ENCODE data around the gene OXA1L. TPM values are rescaled to one million over a fixed set of nuclear protein-coding genes. Genes with fewer than 3 reads are reported as not detected.
"Not testable (repeated sequence)": the region's sequence is repeated elsewhere in the genome, so short reads cannot be mapped to it uniquely, and the experiment has no call there.

The OXA1L gene
- polyA plus RNA-seq (2012; ENCODE audit: low read depth, missing spikeins), result 213 TPM

DNA sequence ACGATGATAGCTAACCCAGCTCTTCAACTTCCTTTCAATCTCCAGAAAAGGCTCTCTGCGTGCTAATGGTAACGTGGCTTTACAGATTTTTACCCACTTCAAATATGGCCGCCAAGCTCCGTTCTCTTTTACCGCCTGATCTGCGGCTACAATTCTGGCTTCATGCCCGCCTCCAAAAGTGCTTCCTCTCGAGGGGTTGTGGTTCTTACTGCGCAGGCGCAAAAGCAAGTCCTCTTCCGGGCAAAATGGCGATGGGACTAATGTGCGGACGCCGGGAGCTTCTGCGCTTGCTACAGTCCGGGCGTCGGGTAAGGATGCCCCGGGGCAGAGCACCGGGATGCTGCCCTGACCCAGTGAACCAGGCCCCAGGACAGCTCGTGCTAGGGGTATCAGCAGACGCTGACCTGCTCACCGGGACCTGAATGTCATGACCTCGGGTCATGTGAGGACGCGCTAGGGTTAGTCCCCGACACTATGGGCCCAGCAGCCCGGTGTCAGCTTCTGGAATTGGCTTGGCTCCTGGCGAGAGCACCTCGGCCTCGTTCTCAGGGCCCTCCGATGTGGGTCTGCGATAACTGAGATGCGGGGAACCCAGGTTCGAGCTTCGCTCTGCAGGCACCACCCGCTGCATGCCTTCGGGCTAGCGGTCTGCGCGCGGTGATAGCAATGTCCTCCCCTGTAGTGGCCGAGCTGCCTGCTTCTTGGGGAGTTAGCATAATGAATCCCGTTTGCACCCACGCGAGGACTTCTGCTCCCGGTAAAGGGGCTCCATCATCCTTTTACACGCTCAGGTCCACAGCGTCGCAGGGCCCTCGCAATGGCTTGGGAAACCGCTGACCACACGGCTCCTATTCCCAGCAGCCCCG, at the start of gene OXA1L:
Gene OXA1L, plus strand, starts transcription at position 232 of the 866 bp plus-strand sequence. Its CDS starts 14 bp downstream, at position 246.
- DNase-seq (ENCODE audit: insufficient read length, low spot score), result peak; percentile 66
- TF ChIP-seq SPI1 (IDR thresholded peaks at IDR 0.05; ENCODE audit: low read depth, low read length) (peak; percentile 37; the same call in 1 of the 2 replicates), POU2F2 (IDR thresholded peaks at IDR 0.05; ENCODE audit: low read depth, low read length) (peak; percentile 37; the same call in 1 of the 2 replicates), POLR2AphosphoS5 (IDR thresholded peaks at IDR 0.05; ENCODE audit: low read depth, low read length) (peak; percentile 89), PAX5 (IDR thresholded peaks at IDR 0.05; ENCODE audit: insufficient read depth, low read length, severe bottlenecking) (no peak), TAF1 (IDR thresholded peaks at IDR 0.05; ENCODE audit: low read depth, low read length) (peak; percentile 97), POLR2A (IDR thresholded peaks at IDR 0.05; ENCODE audit: low read depth, low read length) (peak; percentile 94)
- FAIRE-seq, result peak; percentile 94

DNA sequence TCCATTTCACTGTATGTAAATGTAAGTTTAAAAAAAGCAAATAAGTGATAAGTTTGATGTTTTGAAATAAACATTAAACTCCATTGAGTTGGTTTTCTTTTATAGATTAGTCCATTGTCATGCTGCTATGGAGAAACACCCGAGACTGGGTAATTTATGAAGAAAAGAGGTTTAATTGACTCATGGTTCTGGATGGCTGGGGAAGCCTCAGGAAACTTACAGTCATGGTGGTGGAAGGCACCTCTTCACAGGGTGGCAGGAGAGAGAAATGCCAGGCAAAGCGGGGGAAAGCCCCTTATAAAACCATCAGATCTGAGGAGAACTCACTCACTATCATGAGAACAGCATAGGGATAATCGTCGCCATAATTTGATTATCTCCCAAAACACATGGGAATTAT, 48.4 kb upstream of the OXA1L start:
- FAIRE-seq (no peak), DNase-seq (ENCODE audit: insufficient read length, low spot score) (no peak)

DNA sequence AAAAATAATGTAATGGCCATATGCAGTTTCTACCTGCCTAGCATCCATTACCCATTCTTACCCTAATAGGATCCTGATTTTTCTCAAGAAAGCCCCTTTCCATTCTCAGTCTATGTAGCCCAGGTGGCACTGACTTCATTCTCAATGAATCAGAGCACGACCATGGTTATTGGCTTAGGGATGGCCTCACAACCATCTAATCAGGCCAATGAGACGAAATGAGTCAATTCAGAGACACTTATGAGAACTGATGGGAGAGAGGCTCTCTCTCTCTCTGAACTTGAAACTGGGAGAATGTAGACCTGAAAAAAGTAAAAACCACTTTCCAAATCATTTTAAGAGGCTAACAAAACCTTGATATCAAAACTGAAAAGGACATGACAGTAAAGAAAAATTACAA, 45.3 kb upstream of the OXA1L start:
- FAIRE-seq, result no peak
- TF ChIP-seq POLR2AphosphoS5 (IDR thresholded peaks at IDR 0.05; ENCODE audit: low read depth, low read length), result no peak
- TF ChIP-seq POLR2A (IDR thresholded peaks at IDR 0.05; ENCODE audit: low read depth, low read length), result no peak
- TF ChIP-seq PAX5 (IDR thresholded peaks at IDR 0.05; ENCODE audit: insufficient read depth, low read length, severe bottlenecking), result no peak
- TF ChIP-seq SPI1 (IDR thresholded peaks at IDR 0.05; ENCODE audit: low read depth, low read length), result no peak

More for the DNA sequence above, 48.4 kb upstream of the OXA1L start:
- TF ChIP-seq SPI1 (IDR thresholded peaks at IDR 0.05; ENCODE audit: low read depth, low read length) (no peak), TAF1 (IDR thresholded peaks at IDR 0.05; ENCODE audit: low read depth, low read length) (no peak), POU2F2 (IDR thresholded peaks at IDR 0.05; ENCODE audit: low read depth, low read length) (no peak), POLR2AphosphoS5 (IDR thresholded peaks at IDR 0.05; ENCODE audit: low read depth, low read length) (no peak), PAX5 (IDR thresholded peaks at IDR 0.05; ENCODE audit: insufficient read depth, low read length, severe bottlenecking) (no peak), POLR2A (IDR thresholded peaks at IDR 0.05; ENCODE audit: low read depth, low read length) (no peak)

DNA sequence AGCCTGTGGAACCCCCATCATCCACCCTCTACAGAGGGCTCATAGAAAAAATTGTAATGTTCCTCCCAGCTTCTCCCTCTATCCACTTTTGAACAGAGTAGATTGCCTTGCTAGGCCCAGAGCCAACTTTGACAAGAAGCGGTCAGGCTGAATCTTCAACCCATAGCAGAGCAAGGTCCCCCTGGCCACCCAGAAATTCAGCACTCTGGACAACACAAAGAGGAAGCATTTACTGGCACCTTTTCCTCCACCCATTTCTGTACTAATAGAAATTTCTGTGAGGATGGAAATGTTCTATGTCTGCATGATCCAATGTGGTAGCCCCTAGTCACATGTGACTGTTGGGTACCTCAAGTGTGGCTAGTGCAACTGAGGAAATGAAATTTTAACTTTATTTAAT, 42.7 kb upstream of the OXA1L start:
- no peak for FAIRE-seq
- no peak for DNase-seq (ENCODE audit: insufficient read length, low spot score)
- TF ChIP-seq POLR2AphosphoS5 (IDR thresholded peaks at IDR 0.05; ENCODE audit: low read depth, low read length) (no peak), SPI1 (IDR thresholded peaks at IDR 0.05; ENCODE audit: low read depth, low read length) (no peak), POU2F2 (IDR thresholded peaks at IDR 0.05; ENCODE audit: low read depth, low read length) (no peak), PAX5 (IDR thresholded peaks at IDR 0.05; ENCODE audit: insufficient read depth, low read length, severe bottlenecking) (no peak), POLR2A (IDR thresholded peaks at IDR 0.05; ENCODE audit: low read depth, low read length) (no peak), TAF1 (IDR thresholded peaks at IDR 0.05; ENCODE audit: low read depth, low read length) (no peak)

More for the DNA sequence above, 45.3 kb upstream of the OXA1L start:
- DNase-seq (ENCODE audit: insufficient read length, low spot score), result no peak

DNA sequence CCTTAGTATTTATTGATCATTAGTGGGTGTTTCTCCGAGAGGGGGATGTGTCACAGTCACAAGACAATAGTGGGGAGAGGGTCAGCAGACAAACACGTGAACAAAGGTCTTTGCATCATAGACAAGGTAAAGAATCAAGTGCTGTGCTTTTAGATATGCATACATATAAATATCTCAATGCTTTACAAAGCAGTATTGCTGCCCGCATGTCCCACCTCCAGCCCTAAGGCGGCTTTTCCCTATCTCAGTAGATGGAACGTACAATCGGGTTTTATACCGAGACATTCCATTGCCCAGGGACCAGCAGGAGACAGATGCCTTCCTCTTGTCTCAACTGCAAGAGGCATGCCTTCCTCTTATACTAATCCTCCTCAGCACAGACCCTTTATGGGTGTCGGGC, 41.6 kb upstream of the OXA1L start:
- DNase-seq (ENCODE audit: insufficient read length, low spot score); FAIRE-seq: not testable (repeated sequence)

DNA sequence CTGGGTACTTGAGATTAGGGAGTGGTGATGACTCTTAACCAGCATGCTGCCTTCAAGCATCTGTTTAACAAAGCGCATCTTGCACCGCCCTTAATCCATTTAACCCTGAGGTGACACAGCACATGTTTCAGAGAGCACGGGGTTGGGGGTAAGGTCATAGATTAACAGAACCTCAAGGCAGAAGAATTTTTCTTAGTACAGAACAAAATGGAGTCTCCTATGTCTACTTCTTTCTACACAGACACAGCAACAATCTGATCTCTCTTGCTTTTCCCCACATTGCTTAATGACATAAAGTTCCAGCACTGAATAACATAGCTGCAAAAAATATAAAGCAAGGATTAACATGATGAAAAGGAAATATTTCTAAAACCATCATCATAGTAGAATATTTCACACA, 41.1 kb upstream of the OXA1L start:
- DNase-seq (ENCODE audit: insufficient read length, low spot score); FAIRE-seq: not testable (repeated sequence)

DNA sequence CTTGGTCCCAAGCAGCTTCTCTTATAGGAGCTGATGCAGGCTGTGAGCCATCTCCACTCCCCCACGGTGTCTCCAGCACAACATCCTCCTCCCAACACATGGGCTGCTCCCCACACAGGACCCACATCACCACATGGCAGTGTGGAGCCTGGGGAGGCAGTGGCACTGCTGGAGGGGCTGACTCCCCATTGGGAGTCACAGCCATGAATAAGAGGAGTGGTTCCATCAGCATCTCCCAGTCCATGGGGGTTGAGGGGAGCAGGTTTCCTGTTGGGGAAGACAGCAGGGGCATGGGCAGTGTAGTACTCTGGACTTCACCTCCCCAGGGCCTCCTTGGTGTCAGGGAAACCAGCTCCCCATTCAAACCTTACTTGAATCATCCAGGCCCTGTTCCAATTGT, 40.5 kb upstream of the OXA1L start:
- DNase-seq (ENCODE audit: insufficient read length, low spot score) (no peak), FAIRE-seq (no peak)
- TF ChIP-seq POLR2AphosphoS5 (IDR thresholded peaks at IDR 0.05; ENCODE audit: low read depth, low read length) (no peak), POLR2A (IDR thresholded peaks at IDR 0.05; ENCODE audit: low read depth, low read length) (no peak), TAF1 (IDR thresholded peaks at IDR 0.05; ENCODE audit: low read depth, low read length) (no peak), PAX5 (IDR thresholded peaks at IDR 0.05; ENCODE audit: insufficient read depth, low read length, severe bottlenecking) (no peak), POU2F2 (IDR thresholded peaks at IDR 0.05; ENCODE audit: low read depth, low read length) (no peak), SPI1 (IDR thresholded peaks at IDR 0.05; ENCODE audit: low read depth, low read length) (no peak)

DNA sequence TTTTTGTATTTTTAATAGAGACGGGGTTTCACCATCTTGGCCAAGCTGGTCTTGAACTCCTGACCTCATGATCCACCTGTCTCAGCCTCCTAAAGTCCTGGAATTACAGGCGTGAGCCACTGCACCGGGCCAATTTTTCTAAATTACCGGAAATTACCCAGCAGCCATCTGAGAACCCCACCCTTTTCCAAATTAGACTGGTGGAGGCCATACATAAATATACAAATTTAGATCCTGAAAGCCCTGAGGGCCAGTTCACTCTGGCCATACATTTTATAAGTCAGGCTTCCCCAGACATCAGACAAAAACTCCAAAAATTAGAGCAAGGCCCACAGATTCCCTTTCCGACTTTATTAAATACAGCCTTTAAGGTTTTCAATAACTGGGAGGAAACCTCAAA, 34.4 kb upstream of the OXA1L start:
- not testable (repeated sequence) for FAIRE-seq; DNase-seq (ENCODE audit: insufficient read length, low spot score)

DNA sequence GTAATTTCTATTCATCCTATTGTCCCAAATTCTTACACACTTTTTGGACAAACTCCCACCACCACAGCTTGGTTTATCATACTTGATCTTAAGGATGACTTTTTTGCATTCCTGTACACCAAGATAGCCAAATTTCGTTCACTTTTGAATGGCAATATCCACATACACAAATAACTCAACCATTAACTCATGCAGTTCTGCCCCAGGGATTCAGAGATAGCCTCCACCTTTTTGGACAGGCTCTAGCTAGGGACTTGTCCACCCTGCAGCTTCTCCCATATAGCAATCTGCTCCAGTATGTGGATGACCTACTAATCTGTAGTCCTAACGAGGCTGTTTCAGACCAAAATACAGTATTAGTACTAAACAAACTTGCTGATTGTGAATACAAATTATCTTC, 32.7 kb upstream of the OXA1L start:
- FAIRE-seq, result no peak
- no peak for TF ChIP-seq POU2F2 (IDR thresholded peaks at IDR 0.05; ENCODE audit: low read depth, low read length)
- TF ChIP-seq PAX5 (IDR thresholded peaks at IDR 0.05; ENCODE audit: insufficient read depth, low read length, severe bottlenecking), result no peak
- TF ChIP-seq POLR2AphosphoS5 (IDR thresholded peaks at IDR 0.05; ENCODE audit: low read depth, low read length), result no peak
- no peak for TF ChIP-seq POLR2A (IDR thresholded peaks at IDR 0.05; ENCODE audit: low read depth, low read length)
- TF ChIP-seq TAF1 (IDR thresholded peaks at IDR 0.05; ENCODE audit: low read depth, low read length), result no peak
- no peak for TF ChIP-seq SPI1 (IDR thresholded peaks at IDR 0.05; ENCODE audit: low read depth, low read length)
- no peak for DNase-seq (ENCODE audit: insufficient read length, low spot score)

DNA sequence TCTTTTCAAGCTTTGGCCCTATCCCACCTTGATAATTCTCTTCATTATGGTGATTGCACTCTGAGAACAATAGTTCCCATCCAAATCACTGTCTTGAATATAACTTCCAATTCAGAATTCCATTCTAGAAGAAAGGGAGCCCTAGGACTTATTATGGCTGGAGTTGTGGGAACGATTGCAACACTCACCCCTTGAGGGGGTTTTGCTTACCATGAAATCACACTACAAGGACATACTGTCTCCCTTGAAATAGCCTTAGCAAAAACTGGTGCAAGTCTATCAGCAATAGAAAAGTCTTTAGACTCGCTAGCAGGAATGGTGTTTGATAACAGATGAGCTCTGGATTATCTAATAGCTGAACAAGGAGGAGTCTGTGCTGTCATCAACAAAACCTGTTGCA, 31.4 kb upstream of the OXA1L start:
- DNase-seq (ENCODE audit: insufficient read length, low spot score) (no peak), FAIRE-seq (no peak)

DNA sequence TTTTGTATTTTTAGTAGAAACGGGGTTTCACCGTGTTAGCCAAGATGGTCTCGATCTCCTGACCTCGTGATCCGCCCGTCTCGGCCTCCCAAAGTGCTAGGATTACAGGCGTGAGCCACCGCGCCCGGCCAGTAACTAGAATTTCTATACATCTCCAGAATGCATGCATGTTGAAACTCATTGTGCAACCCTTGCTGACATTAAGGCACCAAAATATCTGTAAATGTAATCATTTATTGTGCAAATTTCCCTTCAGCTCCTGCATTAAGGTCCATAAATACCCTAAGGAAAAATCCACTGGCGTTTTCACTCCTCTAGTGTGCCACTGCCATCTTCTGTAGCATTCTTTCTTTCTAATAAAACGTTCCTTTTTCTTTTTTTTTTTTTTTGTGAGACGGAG, 30.1 kb upstream of the OXA1L start:
- not testable (repeated sequence) for DNase-seq (ENCODE audit: insufficient read length, low spot score); FAIRE-seq

More for the DNA sequence above, 31.4 kb upstream of the OXA1L start:
- TF ChIP-seq POLR2A (IDR thresholded peaks at IDR 0.05; ENCODE audit: low read depth, low read length) (no peak), SPI1 (IDR thresholded peaks at IDR 0.05; ENCODE audit: low read depth, low read length) (no peak), POLR2AphosphoS5 (IDR thresholded peaks at IDR 0.05; ENCODE audit: low read depth, low read length) (no peak), PAX5 (IDR thresholded peaks at IDR 0.05; ENCODE audit: insufficient read depth, low read length, severe bottlenecking) (no peak), TAF1 (IDR thresholded peaks at IDR 0.05; ENCODE audit: low read depth, low read length) (no peak), POU2F2 (IDR thresholded peaks at IDR 0.05; ENCODE audit: low read depth, low read length) (no peak)

Measured in GM12891 (cell line).